Endothelial cell of umbilical vein (primary cell): ENCODE measurements around the gene LRRD1. TPM values are rescaled to one million over a fixed set of nuclear protein-coding genes. Genes with fewer than 3 reads are reported as not detected.

ENCODE experiments used
- BruUV-seq: library from RNA; stranded (reverse); fragments of 400-500 nt; replicated peaks from 2 replicates; lab custom pipeline; 2021; lab: Mats Ljungman, UMichigan
- CTCF ChIA-PET: fragments of 300-600, 350-600 bp; sonication (Branson Sonifier 250); formaldehyde crosslinking; loops from one replicate; lab custom pipeline; 2021; ENCODE audit warnings: antibody characterized with exemption, inconsistent platforms; lab: Charles Lee
- POLR2A ChIA-PET: fragments of 300-600, 350-600 bp; sonication (Branson Sonifier 250); formaldehyde crosslinking; loops from one replicate; lab custom pipeline; 2021; ENCODE audit warnings: antibody characterized with exemption, inconsistent platforms; lab: Charles Lee
- DNase-seq: peaks from one replicate; pipeline ENCODE4 v3.0.0-alpha.2; 2011; ENCODE audit warnings: low read depth, low spot score
- FAIRE-seq: peaks from 2 replicates; lab custom pipeline; 2011; peaks lifted over from hg19 to GRCh38; lab: Jason Lieb, UNC
- H2AFZ ChIP-seq: 2 replicates; pipeline ENCODE4 v1.6.0; 2012; ENCODE audit warnings: low read depth, low read length, control low read depth, inconsistent platforms
- H3K27ac ChIP-seq: 2 replicates; pipeline ENCODE4 v1.5.1; 2011; ENCODE audit warnings: low read depth, mild to moderate bottlenecking, control low read depth, low read length, moderate library complexity; ENCODE audit not compliant: insufficient read depth
- H3K27me3 ChIP-seq, 2 experiments: 2 replicates each; pipeline versions ENCODE4 v1.6.0 to v1.6.1; 2011; ENCODE audit warnings: low read length in 2 of 2, mixed read lengths in 1 of 2; ENCODE audit not compliant: control insufficient read depth in 2 of 2, insufficient read depth in 2 of 2
- H3K36me3 ChIP-seq, 2 experiments: 2 replicates in 1 of 2; 3 replicates in 1 of 2; pipeline ENCODE4 v1.5.1; 2011; ENCODE audit warnings: low read length in 2 of 2, mild to moderate bottlenecking in 1 of 2, moderate library complexity in 1 of 2; ENCODE audit not compliant: control insufficient read depth in 2 of 2, insufficient read depth in 2 of 2; ENCODE audit errors: extremely low read depth in 1 of 2
- H3K4me1 ChIP-seq: 3 replicates; pipeline ENCODE4 v1.5.1; 2011; ENCODE audit warnings: mild to moderate bottlenecking, low read length; ENCODE audit not compliant: control insufficient read depth, insufficient read depth; ENCODE audit errors: extremely low read depth
- H3K4me2 ChIP-seq: 2 replicates; pipeline ENCODE4 v1.6.1; 2011; ENCODE audit warnings: low read length, control low read depth, mixed read lengths; ENCODE audit not compliant: insufficient read depth
- H3K4me3 ChIP-seq, 3 experiments: fragments of 200-600 bp in 1 of 3; sonication (generic), shearing (Covaris generic) in 1 of 3; replicated peaks in 1 of 3; 2 replicates each; pipeline ENCODE4 v1.5.1; 2011 to 2016; ENCODE audit warnings: control low read depth in 3 of 3, low read length in 3 of 3, mild to moderate bottlenecking in 2 of 3, inconsistent platforms in 1 of 3, low read depth in 1 of 3, moderate library complexity in 1 of 3; ENCODE audit not compliant: insufficient read depth in 1 of 3
- H3K79me2 ChIP-seq: 2 replicates; pipeline ENCODE4 v1.6.0; 2012; ENCODE audit warnings: low read length, inconsistent platforms; ENCODE audit not compliant: control insufficient read depth, insufficient read depth
- H3K9ac ChIP-seq: replicated peaks from 2 replicates; pipeline ENCODE3; 2011; ENCODE audit warnings: low read length, control low read depth; ENCODE audit not compliant: insufficient read depth; ENCODE audit errors: extremely low read depth
- H3K9me1 ChIP-seq: replicated peaks from 3 replicates; pipeline ENCODE4 v1.6.0; 2011; ENCODE audit warnings: mild to moderate bottlenecking, low read length; ENCODE audit not compliant: control insufficient read depth, insufficient read depth; ENCODE audit errors: extremely low read depth
- H3K9me3 ChIP-seq: replicated peaks from 2 replicates; pipeline ENCODE4 v1.5.1; 2012; ENCODE audit warnings: low read length, inconsistent platforms; ENCODE audit not compliant: control insufficient read depth, insufficient read depth
- H4K20me1 ChIP-seq: replicated peaks from 2 replicates; pipeline ENCODE3; 2011; ENCODE audit warnings: mild to moderate bottlenecking, low read length; ENCODE audit not compliant: control insufficient read depth, insufficient read depth; ENCODE audit errors: extremely low read depth
- CTCF ChIP-seq, 2 donors: IDR thresholded peaks; 1 replicate in 1 of 2; 2 replicates in 1 of 2; pipeline ENCODE4 v1.5.1; 2011; ENCODE audit warnings: low read length in 2 of 2, mild to moderate bottlenecking in 2 of 2, moderate library complexity in 2 of 2, control low read depth in 1 of 2, inconsistent platforms in 1 of 2, low read depth in 1 of 2; ENCODE audit not compliant: insufficient read depth in 1 of 2; ENCODE audit errors: extremely low read depth in 1 of 2
- EZH2 ChIP-seq: IDR thresholded peaks from 2 replicates; pipeline ENCODE4 v1.6.1; 2012; ENCODE audit warnings: borderline replicate concordance, low read depth, mild to moderate bottlenecking, moderate library complexity, low read length, inconsistent platforms; ENCODE audit not compliant: severe bottlenecking
- FOS ChIP-seq: IDR thresholded peaks from 2 replicates; pipeline ENCODE4 v1.6.1; 2011; ENCODE audit warnings: mild to moderate bottlenecking, low read length, moderate library complexity, borderline replicate concordance; ENCODE audit not compliant: insufficient read depth
- GATA2 ChIP-seq: IDR thresholded peaks from 2 replicates; pipeline ENCODE4 v1.7.0; 2011; ENCODE audit warnings: low read depth, mild to moderate bottlenecking, moderate library complexity, mixed read lengths, low read length; ENCODE audit not compliant: insufficient read length, insufficient read depth
- JUN ChIP-seq: IDR thresholded peaks from 2 replicates; pipeline ENCODE4 v1.6.1; 2011; ENCODE audit warnings: borderline replicate concordance, low read depth; ENCODE audit not compliant: insufficient read length, insufficient read depth
- MAX ChIP-seq: IDR thresholded peaks from 2 replicates; pipeline ENCODE4 v1.6.1; 2011; ENCODE audit not compliant: insufficient read depth, insufficient read length
- MYC ChIP-seq: IDR thresholded peaks from one replicate; pipeline ENCODE4 v1.6.1; 2011; ENCODE audit warnings: mild to moderate bottlenecking, low read depth, low read length
- POLR2A ChIP-seq: IDR thresholded peaks from 2 replicates; pipeline ENCODE4 v1.6.1; 2012; ENCODE audit warnings: low read depth, mild to moderate bottlenecking, control low read depth, low read length
- POLR2AphosphoS5 ChIP-seq: IDR thresholded peaks from 2 replicates; pipeline ENCODE4 v1.6.1; 2012; ENCODE audit warnings: low read depth, mild to moderate bottlenecking, control low read depth, low read length, moderate library complexity; ENCODE audit not compliant: insufficient read depth
- dilution Hi-C: fragments of 300-500 bp; cut with MboI; formaldehyde crosslinking; loops from one replicate; pipeline ENCODE4 v1.15.0; 2019; ENCODE audit warnings: low sequenced_read_pairs; ENCODE audit not compliant: extremely low pct_ligation_motif_present
- intact Hi-C: fragments of 100-400 bp; cut with micrococcal nuclease; formaldehyde crosslinking; loops from one replicate; pipeline ENCODE4 v1.10.0; 2022
- polyA plus RNA-seq, 4 experiments: library from polyadenylated mRNA; depleted of rRNA in 3 of 4; stranded (reverse) in 3 of 4; unstranded in 1 of 4; fragments of >200 nt; gene quantifications; 2 replicates each; pipeline versions ENCODE4 v1.2.1 to v1.2.3, GENCODE V29; 2011 to 2012; ENCODE audit warnings: missing spikeins in 1 of 4
- total RNA-seq: library from RNA; stranded (reverse); gene quantifications from 2 replicates; pipeline ENCODE4 v1.2.3, GENCODE V29; 2021

LRRD1 gene
- total and polyA plus RNA-seq, 2 donors (not counting 3 experiments of a cell fraction or from before 2014, with no cell fraction given): 0.03 to 0.46 TPM

- Histone ChIP-seq H3K9me3 (no peaks in the 10 kb centered on the region), H3K79me2 (no peaks in the 10 kb centered on the region), H3K9me1 (no peaks in the 10 kb centered on the region), H3K4me3 (no peak overlapping the region), H3K27me3 (no peaks in the 10 kb centered on the region), H3K4me1 (no peaks in the 10 kb centered on the region), H3K27ac (no peak overlapping the region), H3K4me2 (no peak overlapping the region), H3K36me3 (peaks cover 2 to 4% of the 10 kb centered on the region in 2 experiments), H2AFZ (no peak overlapping the region), H3K9ac (no peak overlapping the region), H4K20me1 (no peaks in the 10 kb centered on the region)
- DNase-seq (no peak), FAIRE-seq (no peak)
- dilution Hi-C loops (no loop called here), intact Hi-C loops (no loop called here)
- ChIA-PET CTCF (interaction anchor here (1.2 kb wide), 1 partner anchor 14 kb away, joined by 3 read pairs; no protein-coding TSS in a partner anchor), POLR2A (no interaction called here)
- BruUV-seq: no TSS peak
- no peak for TF ChIP-seq MYC
- no peak for TF ChIP-seq POLR2AphosphoS5
- TF ChIP-seq MAX: no peak
Measured at GRCh38 chr7:92228742-92229141, 49.8 kb upstream of the LRRD1 start.

DNA sequence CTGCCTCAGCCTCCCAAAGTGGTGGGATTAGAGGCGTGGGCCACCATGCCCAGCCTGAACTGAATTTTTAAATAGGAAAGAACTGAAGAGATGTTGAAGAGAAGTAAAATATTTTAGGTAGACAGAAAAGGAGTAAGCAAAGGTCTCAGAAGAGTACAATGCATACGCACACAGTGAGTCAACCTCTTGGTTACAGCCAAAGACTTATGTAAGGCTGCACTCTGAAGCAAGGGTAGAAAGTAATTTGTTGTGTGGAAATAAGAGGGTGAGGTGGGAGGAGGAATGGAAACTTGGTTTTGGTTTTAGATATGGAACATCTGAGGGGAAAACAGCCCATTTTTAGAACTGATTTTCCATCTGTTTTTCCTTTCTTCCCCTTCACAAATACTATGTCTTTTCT, 49.2 kb upstream of the LRRD1 start:
- H3K36me3 ChIP-seq: peaks cover 2 to 4% of the 10 kb centered on the region in 2 experiments
- no peaks in the 10 kb centered on the region for H3K79me2 ChIP-seq
- ChIA-PET CTCF (no interaction called here), POLR2A (no interaction called here)
- H4K20me1 ChIP-seq: no peaks in the 10 kb centered on the region
- FAIRE-seq (no peak), DNase-seq (no peak)
- no peak overlapping the region for H2AFZ ChIP-seq
- H3K9ac ChIP-seq: no peak overlapping the region
- intact Hi-C loops (no loop called here), dilution Hi-C loops (no loop called here)
- H3K9me3 ChIP-seq: no peaks in the 10 kb centered on the region
- no peaks in the 10 kb centered on the region for H3K4me1 ChIP-seq
- no peak overlapping the region for H3K4me3 ChIP-seq
- no TSS peak for BruUV-seq
- no peaks in the 10 kb centered on the region for H3K27me3 ChIP-seq
- no peak for TF ChIP-seq MYC
- no peak for TF ChIP-seq GATA2
- no peak for TF ChIP-seq CTCF (IDR thresholded peaks at IDR 0.05; ENCODE audit: extremely low read depth in 1 of 2, insufficient read depth in 1 of 2, low read depth in 1 of 2, low read length in 2 of 2)
- no peak for TF ChIP-seq MAX
- no peak for TF ChIP-seq EZH2
- TF ChIP-seq FOS: no peak
- TF ChIP-seq POLR2A: no peak
- no peak for TF ChIP-seq POLR2AphosphoS5
- TF ChIP-seq JUN: no peak
- no peaks in the 10 kb centered on the region for H3K9me1 ChIP-seq
- no peak overlapping the region for H3K27ac ChIP-seq
- no peak overlapping the region for H3K4me2 ChIP-seq
